NB4 (cell line): ENCODE measurements around the gene PCDHB11.
A peak's percentile ranks its signal among the peaks of the same experiment; 100 is the strongest.

Source experiments
- MYC ChIP-seq: IDR thresholded peaks from 2 replicates; pipeline ENCODE4 v1.6.1; 2011; ENCODE audit warnings: low read depth, low read length
- POLR2A ChIP-seq: IDR thresholded peaks from 2 replicates; pipeline ENCODE4 v1.6.1; 2011; ENCODE audit warnings: mild to moderate bottlenecking; ENCODE audit not compliant: insufficient read length; ENCODE audit errors: extremely low read depth
- TF ChIP-seq, protein P1 (sequence below): IDR thresholded peaks from one replicate; pipeline ENCODE4 v1.5.1; 2012; ENCODE audit warnings: low read depth, low read length
- TF ChIP-seq, protein P2 (sequence below): IDR thresholded peaks from 2 replicates; pipeline ENCODE4 v1.6.1; 2011; ENCODE audit warnings: low read depth, low read length

DNA sequence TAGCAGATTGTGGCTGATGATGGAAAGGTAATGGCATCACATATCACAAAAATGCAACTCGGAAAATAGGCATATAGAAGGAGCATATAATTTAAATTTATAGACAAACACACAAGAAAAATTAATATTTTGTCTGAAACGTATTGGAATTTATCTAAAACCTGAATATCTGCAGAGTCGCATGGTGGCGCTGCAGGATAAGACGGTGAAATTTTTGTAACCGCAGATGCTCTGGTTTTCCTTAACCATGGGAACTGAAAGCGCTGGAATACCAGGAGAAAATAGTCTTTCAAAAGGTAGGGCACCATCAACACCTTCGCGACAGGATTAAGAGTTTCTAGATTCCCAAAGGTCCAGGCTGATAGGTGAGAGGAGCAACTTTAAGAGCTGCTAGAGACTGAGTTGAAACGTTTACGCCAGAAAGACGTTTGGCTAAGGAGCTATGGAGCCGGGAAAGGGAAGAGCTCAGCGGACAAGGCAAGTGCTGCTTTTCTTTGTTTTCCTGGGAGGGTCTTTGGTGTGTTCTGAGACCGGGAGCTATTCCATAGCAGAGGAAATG, 34.8 kb downstream of the PCDHB11 start:
- TF ChIP-seq, protein P1, sequence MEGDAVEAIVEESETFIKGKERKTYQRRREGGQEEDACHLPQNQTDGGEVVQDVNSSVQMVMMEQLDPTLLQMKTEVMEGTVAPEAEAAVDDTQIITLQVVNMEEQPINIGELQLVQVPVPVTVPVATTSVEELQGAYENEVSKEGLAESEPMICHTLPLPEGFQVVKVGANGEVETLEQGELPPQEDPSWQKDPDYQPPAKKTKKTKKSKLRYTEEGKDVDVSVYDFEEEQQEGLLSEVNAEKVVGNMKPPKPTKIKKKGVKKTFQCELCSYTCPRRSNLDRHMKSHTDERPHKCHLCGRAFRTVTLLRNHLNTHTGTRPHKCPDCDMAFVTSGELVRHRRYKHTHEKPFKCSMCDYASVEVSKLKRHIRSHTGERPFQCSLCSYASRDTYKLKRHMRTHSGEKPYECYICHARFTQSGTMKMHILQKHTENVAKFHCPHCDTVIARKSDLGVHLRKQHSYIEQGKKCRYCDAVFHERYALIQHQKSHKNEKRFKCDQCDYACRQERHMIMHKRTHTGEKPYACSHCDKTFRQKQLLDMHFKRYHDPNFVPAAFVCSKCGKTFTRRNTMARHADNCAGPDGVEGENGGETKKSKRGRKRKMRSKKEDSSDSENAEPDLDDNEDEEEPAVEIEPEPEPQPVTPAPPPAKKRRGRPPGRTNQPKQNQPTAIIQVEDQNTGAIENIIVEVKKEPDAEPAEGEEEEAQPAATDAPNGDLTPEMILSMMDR, result peak; percentile 29
- TF ChIP-seq POLR2A (no peak), MYC (no peak)
- TF ChIP-seq, protein P2, sequence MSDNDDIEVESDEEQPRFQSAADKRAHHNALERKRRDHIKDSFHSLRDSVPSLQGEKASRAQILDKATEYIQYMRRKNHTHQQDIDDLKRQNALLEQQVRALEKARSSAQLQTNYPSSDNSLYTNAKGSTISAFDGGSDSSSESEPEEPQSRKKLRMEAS, result no peak
